Measurements from ENCODE around the gene TCAF1. TPM values are rescaled to one million over a fixed set of nuclear protein-coding genes. Genes with fewer than 3 reads are reported as not detected.
"Not testable (repeated sequence)": the region's sequence is repeated elsewhere in the genome, so short reads cannot be mapped to it uniquely, and the experiment has no call there.

The TCAF1 gene
- total RNA-seq, 1 donor from 2014 or later: 109 TPM

DNA sequence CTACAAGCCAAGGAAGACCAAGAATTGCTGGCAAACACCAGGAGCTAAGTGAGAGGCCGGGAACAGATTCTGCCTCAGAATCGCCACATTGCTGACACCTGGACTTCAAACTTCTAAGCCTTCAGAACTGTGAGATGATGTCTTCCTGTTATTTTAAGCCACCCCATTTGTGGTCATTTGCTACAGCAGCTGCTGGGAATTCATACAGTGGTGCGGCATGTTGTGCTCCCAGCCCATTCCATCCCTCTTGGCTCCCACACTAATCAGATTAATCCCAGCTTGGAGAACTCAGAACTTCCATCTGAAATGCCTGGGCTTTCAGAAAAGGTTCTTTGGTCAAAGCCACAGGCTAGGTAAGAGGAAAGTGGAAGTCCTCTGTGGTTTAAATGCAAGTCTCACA, 24.9 kb downstream of the TCAF1 start:
- Mint-ChIP-seq H3K4me1 (ENCODE audit: low read depth) (peaks cover 34% of the 10 kb centered on the region), H3K9me3 (ENCODE audit: low read depth) (no peaks in the 10 kb centered on the region), H3K27me3 (ENCODE audit: low read depth) (no peaks in the 10 kb centered on the region), H3K4me3 (ENCODE audit: unreplicated experiment) (no peak overlapping the region), H3K27ac (ENCODE audit: unreplicated experiment) (no peak overlapping the region), H3K36me3 (ENCODE audit: low read depth) (peaks cover 23% of the 10 kb centered on the region)
- TF ChIP-seq, protein P1, sequence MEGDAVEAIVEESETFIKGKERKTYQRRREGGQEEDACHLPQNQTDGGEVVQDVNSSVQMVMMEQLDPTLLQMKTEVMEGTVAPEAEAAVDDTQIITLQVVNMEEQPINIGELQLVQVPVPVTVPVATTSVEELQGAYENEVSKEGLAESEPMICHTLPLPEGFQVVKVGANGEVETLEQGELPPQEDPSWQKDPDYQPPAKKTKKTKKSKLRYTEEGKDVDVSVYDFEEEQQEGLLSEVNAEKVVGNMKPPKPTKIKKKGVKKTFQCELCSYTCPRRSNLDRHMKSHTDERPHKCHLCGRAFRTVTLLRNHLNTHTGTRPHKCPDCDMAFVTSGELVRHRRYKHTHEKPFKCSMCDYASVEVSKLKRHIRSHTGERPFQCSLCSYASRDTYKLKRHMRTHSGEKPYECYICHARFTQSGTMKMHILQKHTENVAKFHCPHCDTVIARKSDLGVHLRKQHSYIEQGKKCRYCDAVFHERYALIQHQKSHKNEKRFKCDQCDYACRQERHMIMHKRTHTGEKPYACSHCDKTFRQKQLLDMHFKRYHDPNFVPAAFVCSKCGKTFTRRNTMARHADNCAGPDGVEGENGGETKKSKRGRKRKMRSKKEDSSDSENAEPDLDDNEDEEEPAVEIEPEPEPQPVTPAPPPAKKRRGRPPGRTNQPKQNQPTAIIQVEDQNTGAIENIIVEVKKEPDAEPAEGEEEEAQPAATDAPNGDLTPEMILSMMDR (IDR thresholded peaks at IDR 0.05): no peak
- no peak for DNase-seq (ENCODE audit: low spot score)

- Mint-ChIP-seq H3K27ac (ENCODE audit: unreplicated experiment) (no peak overlapping the region), H3K4me1 (ENCODE audit: low read depth) (peaks cover 27% of the 10 kb centered on the region), H3K9me3 (ENCODE audit: low read depth) (no peaks in the 10 kb centered on the region), H3K27me3 (ENCODE audit: low read depth) (no peaks in the 10 kb centered on the region), H3K4me3 (ENCODE audit: unreplicated experiment) (no peak overlapping the region), H3K36me3 (ENCODE audit: low read depth) (peaks cover 21% of the 10 kb centered on the region)
- TF ChIP-seq, protein P1 (IDR thresholded peaks at IDR 0.05): no peak
- no peak for DNase-seq (ENCODE audit: low spot score)
Observed at GRCh38 chr7:143876218-143876617, 25.8 kb downstream of the TCAF1 start.

DNA sequence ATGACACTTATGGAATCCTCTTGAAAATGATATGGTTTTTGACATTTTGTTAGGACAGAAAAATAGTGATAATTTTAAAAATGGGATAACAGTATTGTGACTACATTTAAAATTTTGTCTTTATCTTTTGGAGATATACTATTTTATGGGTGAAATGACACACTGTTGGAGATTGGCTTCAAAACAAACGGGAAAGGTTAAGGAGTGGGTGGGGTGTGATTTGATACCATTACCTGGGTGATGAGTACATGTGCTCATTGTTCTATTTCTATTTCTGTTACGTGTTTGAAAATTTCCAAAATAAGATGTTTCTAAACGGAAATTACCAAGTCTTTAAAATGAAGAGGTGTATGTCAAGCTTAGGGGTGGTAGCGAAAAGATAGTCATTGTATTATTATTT, 28.7 kb downstream of the TCAF1 start:
- not testable (repeated sequence) for DNase-seq (ENCODE audit: low spot score); H3K27ac Mint-ChIP-seq (ENCODE audit: unreplicated experiment); H3K27me3 Mint-ChIP-seq (ENCODE audit: low read depth); H3K9me3 Mint-ChIP-seq (ENCODE audit: low read depth); H3K4me3 Mint-ChIP-seq (ENCODE audit: unreplicated experiment); H3K4me1 Mint-ChIP-seq (ENCODE audit: low read depth)
- peaks cover 18% of the 10 kb centered on the region for H3K36me3 Mint-ChIP-seq (ENCODE audit: low read depth)

- not testable (repeated sequence) for H3K27me3 Mint-ChIP-seq (ENCODE audit: low read depth); H3K4me3 Mint-ChIP-seq (ENCODE audit: unreplicated experiment); H3K27ac Mint-ChIP-seq (ENCODE audit: unreplicated experiment); H3K4me1 Mint-ChIP-seq (ENCODE audit: low read depth); H3K9me3 Mint-ChIP-seq (ENCODE audit: low read depth); DNase-seq (ENCODE audit: low spot score)
- H3K36me3 Mint-ChIP-seq (ENCODE audit: low read depth): peaks cover 16% of the 10 kb centered on the region
Observed at GRCh38 chr7:143871534-143871933, 30.4 kb downstream of the TCAF1 start.

GRCh38 chr7:143857994-143858393, 44.0 kb downstream of the TCAF1 start:
- not testable (repeated sequence) for H3K4me1 Mint-ChIP-seq (ENCODE audit: low read depth); H3K36me3 Mint-ChIP-seq (ENCODE audit: low read depth); DNase-seq (ENCODE audit: low spot score); H3K27ac Mint-ChIP-seq (ENCODE audit: unreplicated experiment); H3K27me3 Mint-ChIP-seq (ENCODE audit: low read depth); H3K9me3 Mint-ChIP-seq (ENCODE audit: low read depth); H3K4me3 Mint-ChIP-seq (ENCODE audit: unreplicated experiment)

DNA sequence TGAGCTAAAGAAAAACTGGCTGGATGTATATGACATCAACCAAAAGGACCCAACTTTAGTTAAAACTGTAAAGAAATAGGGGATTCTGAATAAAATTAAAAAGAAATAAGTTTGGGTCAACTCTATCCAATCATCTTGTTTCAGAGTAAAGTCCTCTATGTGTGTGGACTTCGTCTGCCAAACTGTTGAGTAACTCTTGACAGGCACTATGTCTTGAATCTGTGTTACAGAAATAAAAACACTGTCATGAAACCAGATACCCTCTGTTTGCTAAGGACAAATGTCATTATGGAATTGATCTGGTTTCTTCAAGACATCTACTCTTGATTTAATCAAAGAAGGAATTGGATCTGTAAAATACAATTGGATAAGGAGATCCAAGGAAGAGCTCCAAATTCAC, 46.5 kb downstream of the TCAF1 start:
- not testable (repeated sequence) for H3K36me3 Mint-ChIP-seq (ENCODE audit: low read depth); H3K9me3 Mint-ChIP-seq (ENCODE audit: low read depth); H3K27ac Mint-ChIP-seq (ENCODE audit: unreplicated experiment); H3K4me3 Mint-ChIP-seq (ENCODE audit: unreplicated experiment); H3K4me1 Mint-ChIP-seq (ENCODE audit: low read depth); DNase-seq (ENCODE audit: low spot score); H3K27me3 Mint-ChIP-seq (ENCODE audit: low read depth)

- TF ChIP-seq, protein P1 (IDR thresholded peaks at IDR 0.05): no peak
- H3K4me3 Mint-ChIP-seq (ENCODE audit: unreplicated experiment): no peak overlapping the region
- DNase-seq (ENCODE audit: low spot score): no peak
- H3K4me1 Mint-ChIP-seq (ENCODE audit: low read depth): no peaks in the 10 kb centered on the region
- H3K9me3 Mint-ChIP-seq (ENCODE audit: low read depth): no peaks in the 10 kb centered on the region
- H3K36me3 Mint-ChIP-seq (ENCODE audit: low read depth): no peaks in the 10 kb centered on the region
- no peak overlapping the region for H3K27ac Mint-ChIP-seq (ENCODE audit: unreplicated experiment)
- no peaks in the 10 kb centered on the region for H3K27me3 Mint-ChIP-seq (ENCODE audit: low read depth)
Observed at GRCh38 chr7:143850682-143851081, 51.3 kb downstream of the TCAF1 start.
